NOMO-1 treated with DMSO at 0.1 percent for 48 hours (cell line): ENCODE data around the gene ATP1B3.
"Not testable (repeated sequence)": the region's sequence is repeated elsewhere in the genome, so short reads cannot be mapped to it uniquely, and the experiment has no call there.

Source experiments
- DNase-seq: peaks from one replicate; lab custom pipeline; 2025; ENCODE audit not compliant: unreplicated experiment; lab: John Stamatoyannopoulos, UW

ATP1B3 gene

DNA sequence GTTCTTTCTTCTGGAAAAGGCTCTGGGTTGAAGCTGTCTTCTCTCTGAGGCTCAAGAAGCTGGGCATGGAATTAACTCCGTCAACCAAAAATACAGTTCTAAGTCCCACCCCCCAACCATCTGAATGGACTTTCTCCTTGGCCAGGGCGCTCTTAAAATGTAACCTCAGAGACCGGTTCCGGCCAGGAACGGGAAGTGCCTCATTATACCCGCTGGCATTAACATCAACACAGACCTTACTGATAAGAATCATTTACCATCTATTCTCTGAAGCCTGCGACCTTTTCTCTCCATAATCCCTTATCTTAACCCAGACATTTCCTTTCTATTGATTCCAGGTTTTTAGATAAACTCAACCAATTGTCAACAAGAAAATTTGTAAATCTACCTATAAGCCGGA lies 64.7 kb downstream of the ATP1B3 start:
- DNase-seq = no peak

DNA sequence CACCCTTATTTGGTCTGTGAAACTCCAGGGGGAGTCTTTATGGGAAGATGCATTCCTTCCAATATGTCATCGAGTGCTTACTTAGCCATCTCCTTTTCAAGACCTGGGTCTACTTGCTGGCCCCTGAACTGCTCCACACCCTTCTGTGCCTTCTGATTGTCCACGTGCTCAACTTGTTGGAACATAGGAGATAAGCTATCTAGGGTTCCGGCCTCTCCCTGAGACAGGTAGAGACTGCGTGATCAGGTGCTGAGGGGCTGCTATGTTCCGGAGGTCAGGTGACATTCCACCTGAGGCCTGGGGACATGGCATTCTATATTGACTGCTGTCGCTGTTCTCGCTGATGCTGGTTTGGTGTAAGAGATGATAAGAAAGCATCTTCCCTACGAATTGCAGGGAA lies 65.6 kb downstream of the ATP1B3 start:
- no peak for DNase-seq

DNA sequence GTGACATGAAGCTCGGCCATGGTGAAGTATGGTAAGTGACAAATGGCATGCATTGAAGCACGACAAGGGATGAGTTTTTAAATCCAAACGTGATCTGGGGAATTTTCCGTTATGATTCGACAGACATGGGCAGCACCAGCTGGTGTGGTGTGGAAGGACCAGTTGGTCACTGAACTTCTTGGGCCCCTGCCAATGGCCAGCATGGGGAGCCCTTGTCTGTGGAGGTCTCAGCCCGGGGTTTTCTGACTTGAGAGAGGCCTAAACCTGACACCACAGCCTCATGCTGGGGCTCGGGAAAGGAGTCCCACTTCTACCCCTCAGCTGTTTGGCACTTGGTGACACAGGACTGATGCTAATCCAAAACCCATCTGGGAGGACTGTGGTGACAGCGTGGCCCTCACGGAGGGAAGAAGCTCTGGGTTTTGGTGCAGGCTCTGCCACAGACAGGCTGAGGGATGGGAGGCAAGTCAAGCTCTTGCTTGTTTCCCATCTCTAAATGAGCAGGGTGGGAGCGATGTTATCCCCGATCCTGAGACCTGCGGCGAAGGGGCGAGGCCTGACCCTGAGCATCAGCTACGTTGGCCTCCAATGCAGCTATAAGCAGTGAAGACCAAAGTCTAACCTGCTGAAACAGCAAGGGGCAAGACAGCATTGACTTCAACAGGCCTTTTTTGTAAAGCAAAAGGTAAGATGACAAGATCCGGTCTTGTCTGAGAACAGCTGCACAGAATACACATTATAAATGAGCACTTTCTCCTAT lies 69.5 kb downstream of the ATP1B3 start:
- no peak for DNase-seq

DNA sequence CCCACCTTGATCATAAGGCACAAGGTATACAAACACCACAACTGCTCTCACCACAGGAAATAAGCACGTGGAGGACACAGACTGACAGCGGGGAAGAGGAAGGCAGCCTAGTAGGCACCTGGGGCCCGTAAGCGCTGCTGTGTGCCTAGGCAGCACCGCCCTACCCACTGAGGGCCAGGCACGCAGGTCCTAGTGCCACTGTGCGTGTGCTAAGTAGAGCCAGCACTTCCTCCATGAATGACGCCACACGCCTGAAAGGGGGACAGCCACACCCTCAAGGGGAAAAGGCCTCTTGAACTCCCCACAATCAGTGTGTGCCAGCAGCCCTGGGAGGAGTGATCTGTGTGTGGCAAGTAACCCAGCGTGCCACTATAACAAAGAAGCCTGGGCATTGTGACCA lies 73.0 kb downstream of the ATP1B3 start:
- no peak for DNase-seq

DNA sequence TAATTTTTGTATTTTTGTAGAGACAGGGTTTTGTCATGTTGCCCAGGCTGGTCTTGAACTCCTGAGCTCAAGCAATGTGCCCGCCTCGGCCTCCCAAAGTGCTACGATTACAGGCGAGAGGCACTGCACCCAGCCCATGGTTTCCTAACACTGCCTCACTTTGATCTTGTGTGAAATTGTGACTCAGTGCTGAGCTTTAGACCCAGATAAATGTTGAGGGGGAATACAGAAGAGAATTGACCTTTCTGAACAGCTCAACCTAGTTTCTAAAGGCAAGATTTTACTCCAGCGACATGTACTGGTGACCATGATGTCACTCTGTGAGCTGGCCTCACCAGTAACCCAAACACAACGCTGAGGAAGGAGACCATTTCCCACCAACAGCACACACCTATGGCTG lies 73.5 kb downstream of the ATP1B3 start:
- no peak for DNase-seq

DNA sequence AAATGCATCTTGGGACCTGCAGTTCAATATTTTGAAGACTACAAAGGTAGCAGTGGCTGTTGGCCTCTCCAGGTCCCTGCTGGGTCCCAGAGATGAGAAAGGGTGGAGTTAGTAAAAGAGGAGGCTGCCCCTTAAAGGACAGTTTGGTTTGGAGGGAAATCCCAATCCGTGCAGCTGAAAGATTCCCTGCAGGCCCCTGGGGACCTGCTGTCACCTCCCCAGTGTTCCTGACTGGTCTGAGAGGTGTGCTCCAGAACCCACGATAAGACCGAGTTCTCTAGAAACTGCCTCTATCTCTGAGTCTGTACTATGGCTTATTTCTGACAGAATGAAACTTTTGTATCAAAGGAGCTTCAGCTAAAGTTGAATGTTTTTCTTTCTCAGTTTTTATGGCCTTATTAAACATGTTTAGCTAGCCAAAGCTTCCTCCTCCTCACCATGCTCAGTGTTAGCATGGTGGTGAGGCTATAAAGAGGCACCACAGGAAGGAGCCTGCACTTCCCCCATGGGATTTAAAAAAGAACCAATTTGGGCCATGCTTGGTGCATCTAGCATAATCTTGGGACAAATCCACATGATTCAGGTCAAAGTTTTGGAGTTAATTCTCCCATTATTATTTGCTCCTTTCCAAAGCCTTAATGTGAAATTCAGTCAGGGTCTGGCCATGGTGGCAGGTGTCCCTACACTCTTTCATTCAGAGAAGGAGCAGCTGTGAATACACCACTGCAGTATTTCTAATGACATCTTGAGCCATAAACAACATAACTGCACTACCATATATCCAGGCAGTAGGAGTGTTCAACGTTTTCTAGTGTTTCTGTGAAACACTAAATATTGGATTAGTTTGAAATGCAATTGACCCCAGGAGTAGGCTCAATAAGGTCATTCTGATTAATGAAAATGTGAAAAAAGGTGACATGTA lies 74.4 kb downstream of the ATP1B3 start:
- DNase-seq = no peak

DNA sequence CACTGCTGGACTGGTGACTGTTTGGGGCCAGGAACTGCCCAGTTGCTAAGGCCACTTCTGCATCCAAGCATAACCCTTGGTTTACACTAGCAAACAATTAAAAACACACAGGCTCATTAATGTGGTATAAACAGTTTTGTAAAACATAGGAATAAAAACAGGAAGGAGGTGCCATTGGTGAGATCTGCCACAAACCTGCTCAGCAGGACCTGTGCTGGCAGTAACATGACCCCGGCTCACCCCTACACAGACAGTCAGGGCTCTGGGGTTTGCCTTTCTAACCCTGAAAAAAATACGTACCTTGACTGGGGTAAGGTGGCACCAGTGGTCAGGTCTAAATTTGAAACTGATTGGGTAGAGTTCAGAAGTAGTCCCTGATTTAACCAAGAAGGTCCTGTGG lies 76.2 kb downstream of the ATP1B3 start:
- no peak for DNase-seq

DNA sequence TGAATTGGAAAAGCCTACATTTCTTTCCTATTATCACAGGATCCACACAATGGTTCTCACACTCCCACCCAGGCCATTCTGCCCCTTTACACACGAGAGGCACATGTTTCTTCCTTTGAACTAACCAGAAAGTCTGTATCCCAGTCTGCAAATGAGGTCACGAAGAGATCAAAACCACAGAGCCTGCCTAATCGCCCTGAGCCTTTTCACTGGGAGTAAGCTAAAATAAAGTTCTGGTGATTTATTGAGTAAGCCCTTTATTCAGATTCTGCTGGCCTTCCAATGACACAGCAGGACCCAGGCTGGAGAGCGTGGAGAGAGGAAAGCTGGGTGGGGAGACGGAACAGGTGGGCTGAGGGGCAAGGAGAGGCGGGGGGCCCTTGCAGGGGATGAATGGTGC lies 78.7 kb downstream of the ATP1B3 start:
- DNase-seq = no peak

DNA sequence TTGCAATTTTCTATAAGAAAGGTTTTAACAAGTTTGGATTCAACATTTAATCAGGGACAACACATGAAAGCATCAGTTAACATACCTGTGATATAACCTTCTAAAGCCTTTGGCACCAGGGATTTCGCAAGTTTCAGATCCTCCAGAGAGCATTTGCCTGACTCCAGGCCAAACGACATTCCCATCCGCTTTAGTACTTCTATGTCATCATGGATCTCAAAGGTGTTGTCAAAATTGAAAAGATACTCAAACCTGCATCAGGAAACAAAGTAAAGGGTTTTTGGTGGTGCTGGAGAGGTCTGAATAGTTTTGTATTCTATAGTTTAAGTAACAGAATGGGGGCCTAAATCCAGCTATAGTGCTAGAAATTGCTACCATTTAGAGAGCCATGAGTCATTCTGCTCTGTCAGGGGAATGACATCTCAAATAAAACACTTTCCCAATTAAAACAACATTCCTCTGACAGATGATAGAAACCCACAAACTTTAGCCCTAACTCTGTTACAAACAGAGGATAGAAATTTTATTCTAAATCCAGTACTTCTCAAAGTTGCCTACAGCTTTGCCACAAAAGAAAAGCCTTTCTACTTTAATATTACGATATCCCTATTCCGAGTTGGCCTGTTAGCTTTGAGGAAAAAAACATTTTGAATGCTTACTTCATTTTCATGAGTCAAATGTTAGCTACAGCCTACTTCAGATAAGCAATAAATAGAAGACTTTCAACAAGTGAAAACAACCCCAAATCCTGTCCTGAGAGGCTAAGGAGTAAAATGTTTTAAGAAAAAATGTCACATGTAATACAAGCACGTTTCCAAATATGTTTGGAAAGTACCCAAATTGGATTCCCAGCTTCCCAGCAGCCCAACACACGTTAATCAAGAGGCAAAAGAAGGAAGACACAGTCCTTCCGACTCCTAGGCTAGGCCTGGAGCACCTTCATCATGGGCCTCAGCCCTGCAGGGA lies 83.4 kb downstream of the ATP1B3 start:
- no peak for DNase-seq

DNA sequence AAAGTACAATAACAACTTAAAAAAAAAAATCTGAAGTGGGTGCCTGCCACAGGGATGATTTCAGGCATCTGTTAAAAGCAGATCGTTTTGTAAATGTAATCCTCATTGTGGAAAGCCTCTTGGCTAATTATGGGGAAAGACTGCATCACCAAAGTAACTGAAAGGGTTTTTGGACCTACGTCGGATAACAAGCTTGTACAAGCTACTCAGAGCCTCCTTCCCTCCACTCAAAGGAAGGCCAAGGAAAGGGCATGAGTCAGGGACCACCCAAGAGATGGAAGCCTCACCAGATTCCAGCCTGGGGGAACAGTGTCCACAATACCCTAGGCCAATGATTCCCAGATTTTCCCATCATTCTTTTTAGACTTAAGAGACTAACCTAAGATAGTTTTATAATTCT lies 84.3 kb downstream of the ATP1B3 start:
- no peak for DNase-seq

DNA sequence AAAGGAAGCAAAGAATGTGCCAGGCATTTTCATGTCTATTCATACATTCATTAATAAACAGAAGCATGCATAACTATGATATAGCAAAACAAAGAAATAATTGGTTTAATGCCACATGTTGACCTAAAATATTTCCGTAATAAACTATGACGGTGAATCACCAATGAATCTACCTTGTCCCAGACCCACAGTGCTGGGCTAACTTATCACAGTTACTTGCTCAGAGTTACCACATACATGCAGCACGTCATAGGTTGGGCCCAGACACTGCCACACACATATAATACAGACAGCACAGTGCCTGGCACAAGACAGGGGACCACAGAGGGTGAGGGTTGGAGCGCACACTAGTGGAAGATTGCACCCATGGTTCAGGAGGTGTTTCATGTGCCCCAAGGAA lies 86.9 kb downstream of the ATP1B3 start:
- no peak for DNase-seq

DNA sequence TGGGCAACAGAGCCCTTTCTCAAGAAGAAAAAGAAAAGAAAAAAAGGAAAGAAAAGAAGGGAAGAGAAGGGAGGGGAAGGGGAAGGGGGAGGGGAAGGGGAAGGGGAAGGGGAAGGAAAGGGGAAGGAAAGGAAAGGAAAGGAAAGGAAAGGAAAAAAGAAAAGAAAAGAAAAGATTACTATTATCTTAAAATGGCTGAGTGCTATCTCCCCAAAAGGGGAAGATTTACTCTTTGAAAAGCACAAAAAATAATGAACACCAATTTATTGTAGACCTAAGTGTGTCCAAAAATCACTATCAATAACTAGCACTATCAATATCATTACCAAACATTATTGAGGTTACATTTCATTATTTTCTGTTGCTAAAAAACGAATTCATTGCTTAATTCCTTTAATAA lies 89.0 kb downstream of the ATP1B3 start:
- DNase-seq = no peak

DNA sequence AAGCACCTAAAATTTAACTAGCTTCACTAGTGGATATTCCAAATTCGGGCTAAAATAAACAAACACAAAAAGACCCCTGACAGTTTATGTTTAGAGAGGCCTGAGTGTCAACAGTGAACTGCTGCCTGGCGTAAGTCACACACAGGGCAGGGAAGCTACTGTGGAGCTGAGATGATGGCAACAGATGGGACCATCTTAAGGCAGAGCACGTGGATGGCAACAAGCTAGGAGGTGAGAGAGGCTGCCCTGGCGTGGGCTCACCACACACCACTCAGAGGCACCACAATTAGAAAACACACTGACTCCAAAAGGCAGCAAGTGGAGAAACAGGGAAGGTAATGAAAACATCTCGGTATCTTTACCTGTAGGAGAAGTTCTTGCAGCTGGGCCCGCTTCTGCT lies 93.3 kb downstream of the ATP1B3 start:
- no peak for DNase-seq

DNA sequence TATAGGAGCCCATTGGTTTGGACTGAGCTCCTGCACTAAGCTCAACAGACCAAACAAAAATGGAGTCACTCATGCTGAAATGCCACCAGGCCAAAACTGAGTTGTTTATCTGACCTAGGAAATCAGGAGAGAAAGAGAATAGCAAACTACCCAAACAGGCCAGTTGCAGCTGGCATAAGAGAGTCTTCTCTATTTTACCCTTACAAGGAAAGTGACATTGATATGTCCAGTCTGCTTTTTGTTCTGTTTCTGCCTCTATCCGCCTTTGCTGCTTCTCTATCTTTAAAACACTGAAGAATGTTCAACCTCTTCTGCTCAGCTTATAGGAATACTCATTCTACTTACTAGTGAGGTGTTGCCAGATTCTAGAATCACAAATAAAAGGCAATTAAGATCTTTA lies 95.1 kb downstream of the ATP1B3 start:
- no peak for DNase-seq

DNA sequence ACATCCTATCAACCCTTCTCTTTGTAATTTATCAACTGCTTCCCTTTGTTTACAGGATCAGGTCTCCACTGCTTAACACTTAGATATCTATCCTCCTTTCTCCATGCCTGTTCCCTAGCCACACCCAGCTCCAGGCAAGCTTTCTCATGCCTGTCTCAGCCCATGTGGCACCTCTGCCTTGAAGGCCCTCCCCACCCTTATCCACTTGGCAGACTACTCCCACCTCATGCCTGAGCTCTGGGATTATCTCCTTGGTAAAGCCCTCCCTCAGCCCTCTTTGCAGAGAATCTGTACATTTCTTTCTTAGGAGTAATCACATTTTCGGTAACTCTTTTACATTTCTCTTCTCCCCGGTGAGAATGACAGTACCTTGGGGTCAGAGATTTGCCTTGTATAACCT lies 96.0 kb downstream of the ATP1B3 start:
- DNase-seq = no peak

DNA sequence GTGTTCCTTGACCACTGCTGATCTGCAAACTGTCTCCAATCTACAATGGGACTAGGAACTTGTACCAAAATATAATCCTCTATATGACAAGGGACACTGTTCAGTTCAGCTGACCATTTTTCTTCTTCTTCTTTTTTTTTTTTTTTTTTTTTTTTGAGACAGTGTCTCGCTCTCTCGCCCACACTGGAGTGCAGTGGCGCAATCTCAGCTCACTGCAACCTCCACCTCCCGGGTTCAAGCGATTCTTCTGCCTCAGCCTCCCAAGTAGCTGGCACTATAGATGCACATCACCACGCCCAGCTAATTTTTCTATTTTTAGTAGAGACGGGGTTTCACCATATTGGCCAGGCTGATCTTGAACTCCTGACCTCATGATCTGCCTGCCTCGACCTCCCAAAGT lies 98.3 kb downstream of the ATP1B3 start:
- not testable (repeated sequence) for DNase-seq
